ENCODE measurements around the gene SLC9A3.
A peak's percentile ranks its signal among the peaks of the same experiment; 100 is the strongest.

Gene SLC9A3

GRCh38 chr5:473551-474192, 50.6 kb downstream of the SLC9A3 start (continued):
- TF ChIP-seq ZBTB20 (tag by site-specific recombination; IDR thresholded peaks at IDR 0.05) (peak; percentile 90), ZNF707 (tag by site-specific recombination; IDR thresholded peaks at IDR 0.05) (no peak), GLIS1 (tag by site-specific recombination; IDR thresholded peaks at IDR 0.05) (peak; percentile 97), PATZ1 (tag by site-specific recombination; IDR thresholded peaks at IDR 0.05) (peak; percentile 64), ZBTB48 (tag by site-specific recombination; IDR thresholded peaks at IDR 0.05) (0 out of 2 replicates have a peak, but pooled peaks have one; percentile 39)

- CTCF ChIA-PET, result interaction anchor here (0.5 to 0.7 kb wide), 2 partner anchors 284 to 1111 kb away, joined by 3 read pairs; no protein-coding TSS in a partner anchor
- POLR2A ChIA-PET, result interaction anchor here (0.6 to 3.4 kb wide), 7 partner anchors 26 to 202 kb away, joined by 3 to 17 read pairs (median 5); partner anchors contain the start of genes CEP72 and PDCD6
- peaks cover 4 to 17% of the 10 kb centered on the region in 2 experiments; a peak in 2 of 3 replicates for H3K36me3 ChIP-seq (ENCODE audit: control insufficient read depth in 2 of 2, insufficient read depth in 1 of 2, low read length in 2 of 2)
- no peaks in the 10 kb centered on the region for H3K9me3 ChIP-seq (ENCODE audit: control insufficient read depth, insufficient read depth, low read depth, low read length)
- peaks cover 11% of the 10 kb centered on the region for H3K4me1 ChIP-seq (ENCODE audit: control insufficient read depth, insufficient read depth, low read length)
- peak overlapping the region; percentile 95 for H3K27ac ChIP-seq (ENCODE audit: extremely low read depth, low read depth, low read length)
- H3K4me3 ChIP-seq (ENCODE audit: low read depth, low read length), result peak overlapping the region; percentile 66
- TF ChIP-seq YY2 (tag by site-specific recombination; IDR thresholded peaks at IDR 0.05), result no peak; the same call in 1 of the 2 replicates
- TF ChIP-seq ZNF132 (tag by site-specific recombination; IDR thresholded peaks at IDR 0.05; ENCODE audit: borderline replicate concordance), result no peak
- TF ChIP-seq ZNF639 (tag by site-specific recombination; IDR thresholded peaks at IDR 0.05), result no peak
- TF ChIP-seq PRDM10 (tag by site-specific recombination; IDR thresholded peaks at IDR 0.05), result no peak
- peak; percentile 79; the same call in 1 of the 2 replicates for TF ChIP-seq YY1 (tag by site-specific recombination; IDR thresholded peaks at IDR 0.05)
- no peak for TF ChIP-seq BCL6B (tag by site-specific recombination; IDR thresholded peaks at IDR 0.05)
- TF ChIP-seq ZNF548 (tag by site-specific recombination; IDR thresholded peaks at IDR 0.05), result no peak
- no peak for TF ChIP-seq EGR2 (tag by site-specific recombination; IDR thresholded peaks at IDR 0.05; ENCODE audit: low read depth)
- no peak for TF ChIP-seq ZNF561 (tag by site-specific recombination; IDR thresholded peaks at IDR 0.05; ENCODE audit: borderline replicate concordance)
- TF ChIP-seq ZNF544 (tag by site-specific recombination; IDR thresholded peaks at IDR 0.05), result no peak
- TF ChIP-seq ZNF580 (tag by site-specific recombination; IDR thresholded peaks at IDR 0.05), result no peak
- TF ChIP-seq SP7 (tag by site-specific recombination; IDR thresholded peaks at IDR 0.05), result peak; percentile 58
- peak; percentile 49; the same call in 1 of the 2 replicates for TF ChIP-seq ZNF629 (tag by site-specific recombination; IDR thresholded peaks at IDR 0.05)
- no peak for TF ChIP-seq SCRT2 (tag by site-specific recombination; IDR thresholded peaks at IDR 0.05)
- peak; percentile 87 for TF ChIP-seq ZNF501 (tag by site-specific recombination; IDR thresholded peaks at IDR 0.05)
- no peak for TF ChIP-seq ZNF391 (tag by site-specific recombination; IDR thresholded peaks at IDR 0.05; ENCODE audit: borderline replicate concordance, low read depth)
- TF ChIP-seq ZFP3 (tag by site-specific recombination; IDR thresholded peaks at IDR 0.05; ENCODE audit: low read depth), result no peak
- peak; percentile 57; the same call in 1 of the 2 replicates for TF ChIP-seq ZNF660 (tag by site-specific recombination; IDR thresholded peaks at IDR 0.05)
- TF ChIP-seq ZNF76 (tag by site-specific recombination; IDR thresholded peaks at IDR 0.05; ENCODE audit: borderline replicate concordance, low read depth), result no peak
Measured at GRCh38 chr5:472656-473550, 51.3 kb downstream of the SLC9A3 start.
